ENCODE results near the gene KCNJ6. TPM values are rescaled to one million over a fixed set of nuclear protein-coding genes. Genes with fewer than 3 reads are reported as not detected.

Gene KCNJ6
- total RNA-seq, 1 experiment from 2014 or later = not detected

GRCh38 chr21:37915941-37916309, 332 bp downstream of the KCNJ6 start:
- Histone ChIP-seq H3K9me3 (ENCODE audit: control insufficient read depth in 1 of 2, insufficient read depth in 1 of 2, low read depth in 1 of 2, low read length in 2 of 2) (peaks cover 0 to 5% of the 10 kb centered on the region in 2 experiments; a peak in 1 of 4 replicates), H3K36me3 (ENCODE audit: control insufficient read depth in 1 of 2, insufficient read depth in 2 of 2, low read length in 2 of 2) (no peaks in the 10 kb centered on the region), H3K9ac (ENCODE audit: low read length) (no peak overlapping the region), H2AFZ (ENCODE audit: low read depth, low read length, poor library complexity, severe bottlenecking) (no peak overlapping the region), H3K4me2 (ENCODE audit: low read length) (no peak overlapping the region), H4K20me1 (ENCODE audit: insufficient read depth) (no peaks in the 10 kb centered on the region; the same call in 1 of the 2 replicates), H3K4me1 (ENCODE audit: control insufficient read depth in 1 of 2, insufficient read depth in 2 of 2, low read length in 2 of 2) (no peaks in the 10 kb centered on the region), H3K9me2 (ENCODE audit: insufficient read depth) (no peaks in the 10 kb centered on the region), H3K27ac (ENCODE audit: low read depth, low read length) (no peak overlapping the region), H3K27me3 (ENCODE audit: insufficient read depth, low read length) (no peaks in the 10 kb centered on the region), H3K79me2 (ENCODE audit: insufficient read depth, low read length) (no peaks in the 10 kb centered on the region), H3K4me3 (replicated peaks in 1 of 2; ENCODE audit: low read depth in 1 of 2, low read length in 2 of 2) (no peak overlapping the region)
- TF ChIP-seq CTCF (IDR thresholded peaks at IDR 0.05 in 2 of 3, conservative IDR thresholded peaks at IDR 0.05 in 1 of 3; ENCODE audit: borderline replicate concordance in 1 of 3, insufficient read depth in 1 of 3, low read depth in 2 of 3, low read length in 2 of 3) (no peak), EZH2phosphoT487 (IDR thresholded peaks at IDR 0.05; ENCODE audit: borderline replicate concordance) (no peak), CBX3 (IDR thresholded peaks at IDR 0.05; ENCODE audit: low read depth) (no peak), POLR2A (IDR thresholded peaks at IDR 0.05; ENCODE audit: borderline replicate concordance, extremely low read depth, insufficient read depth, insufficient read length) (no peak), SIN3A (IDR thresholded peaks at IDR 0.05; ENCODE audit: low read depth) (no peak), JUND (IDR thresholded peaks at IDR 0.05) (no peak), EGR1 (IDR thresholded peaks at IDR 0.05; ENCODE audit: low read depth) (no peak), CEBPB (IDR thresholded peaks at IDR 0.05; ENCODE audit: low read depth) (no peak), RAD21 (IDR thresholded peaks at IDR 0.05; ENCODE audit: low read depth) (no peak)
- ChIA-PET POLR2A (no interaction called here), RAD21 (ENCODE audit: low non-redundant PET in 1 of 2, low total read pairs in 2 of 2, uncharacterized antibody in 2 of 2, unreplicated experiment in 2 of 2) (no interaction called here), CTCF (no interaction called here)
- DNase-seq (ENCODE audit: low read depth, low spot score) = no peak
- no peak for ATAC-seq
- intact Hi-C loops (cut with micrococcal nuclease) = no loop called here
- no TSS peak for BruUV-seq (replicated peaks)

DNA sequence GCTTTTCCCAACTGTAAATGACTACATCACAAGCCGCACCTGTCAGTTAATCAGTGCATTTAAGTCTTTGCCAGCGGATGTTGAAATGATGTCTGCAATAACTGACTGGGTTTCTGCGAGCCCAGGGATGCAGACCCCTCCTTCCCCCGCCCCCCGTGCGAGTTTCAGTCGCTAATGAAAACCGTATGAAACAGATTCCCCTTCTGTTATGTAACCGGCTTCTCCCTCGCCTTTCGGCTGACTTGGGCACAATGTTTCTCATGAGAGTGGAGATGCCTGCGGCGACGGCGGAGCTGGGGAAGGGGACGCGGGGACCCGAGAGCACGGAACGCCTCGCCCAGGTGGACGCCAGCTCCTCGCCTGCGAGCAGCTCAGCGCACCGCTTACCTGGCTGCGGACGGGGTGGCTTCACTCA, 753 bp downstream of the KCNJ6 start:
- BruUV-seq (replicated peaks) = no TSS peak
- RAD21 ChIA-PET (ENCODE audit: low non-redundant PET in 1 of 2, low total read pairs in 2 of 2, uncharacterized antibody in 2 of 2, unreplicated experiment in 2 of 2) = no interaction called here
- Histone ChIP-seq H3K27me3 (ENCODE audit: insufficient read depth, low read length) (no peaks in the 10 kb centered on the region), H3K9me3 (ENCODE audit: control insufficient read depth in 1 of 2, insufficient read depth in 1 of 2, low read depth in 1 of 2, low read length in 2 of 2) (peaks cover 0 to 5% of the 10 kb centered on the region in 2 experiments; a peak in 1 of 4 replicates), H3K9ac (ENCODE audit: low read length) (no peak overlapping the region), H4K20me1 (ENCODE audit: insufficient read depth) (no peaks in the 10 kb centered on the region; the same call in 1 of the 2 replicates), H3K27ac (ENCODE audit: low read depth, low read length) (no peak overlapping the region), H3K36me3 (ENCODE audit: control insufficient read depth in 1 of 2, insufficient read depth in 2 of 2, low read length in 2 of 2) (no peaks in the 10 kb centered on the region), H3K4me2 (ENCODE audit: low read length) (no peak overlapping the region), H3K4me1 (ENCODE audit: control insufficient read depth in 1 of 2, insufficient read depth in 2 of 2, low read length in 2 of 2) (no peaks in the 10 kb centered on the region), H3K9me2 (ENCODE audit: insufficient read depth) (no peaks in the 10 kb centered on the region), H2AFZ (ENCODE audit: low read depth, low read length, poor library complexity, severe bottlenecking) (no peak overlapping the region), H3K4me3 (replicated peaks in 1 of 2; ENCODE audit: low read depth in 1 of 2, low read length in 2 of 2) (no peak overlapping the region), H3K79me2 (ENCODE audit: insufficient read depth, low read length) (no peaks in the 10 kb centered on the region)
- TF ChIP-seq JUND (IDR thresholded peaks at IDR 0.05) (no peak), ZNF274 (IDR thresholded peaks at IDR 0.05; ENCODE audit: low read depth, low read length) (no peak), EZH2 (IDR thresholded peaks at IDR 0.05) (no peak), POLR2A (IDR thresholded peaks at IDR 0.05; ENCODE audit: borderline replicate concordance, extremely low read depth, insufficient read depth, insufficient read length) (no peak), ZFX (IDR thresholded peaks at IDR 0.05) (no peak), EGR1 (IDR thresholded peaks at IDR 0.05; ENCODE audit: low read depth) (no peak), MAX (IDR thresholded peaks at IDR 0.05) (no peak)
- TF ChIP-seq, protein P1, sequence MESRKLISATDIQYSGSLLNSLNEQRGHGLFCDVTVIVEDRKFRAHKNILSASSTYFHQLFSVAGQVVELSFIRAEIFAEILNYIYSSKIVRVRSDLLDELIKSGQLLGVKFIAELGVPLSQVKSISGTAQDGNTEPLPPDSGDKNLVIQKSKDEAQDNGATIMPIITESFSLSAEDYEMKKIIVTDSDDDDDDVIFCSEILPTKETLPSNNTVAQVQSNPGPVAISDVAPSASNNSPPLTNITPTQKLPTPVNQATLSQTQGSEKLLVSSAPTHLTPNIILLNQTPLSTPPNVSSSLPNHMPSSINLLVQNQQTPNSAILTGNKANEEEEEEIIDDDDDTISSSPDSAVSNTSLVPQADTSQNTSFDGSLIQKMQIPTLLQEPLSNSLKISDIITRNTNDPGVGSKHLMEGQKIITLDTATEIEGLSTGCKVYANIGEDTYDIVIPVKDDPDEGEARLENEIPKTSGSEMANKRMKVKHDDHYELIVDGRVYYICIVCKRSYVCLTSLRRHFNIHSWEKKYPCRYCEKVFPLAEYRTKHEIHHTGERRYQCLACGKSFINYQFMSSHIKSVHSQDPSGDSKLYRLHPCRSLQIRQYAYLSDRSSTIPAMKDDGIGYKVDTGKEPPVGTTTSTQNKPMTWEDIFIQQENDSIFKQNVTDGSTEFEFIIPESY (IDR thresholded peaks at IDR 0.05; ENCODE audit: extremely low read depth, insufficient replicate concordance, low read length) = no peak
- intact Hi-C loops (cut with micrococcal nuclease) = no loop called here
- DNase-seq (ENCODE audit: low read depth, low spot score) (no peak), ATAC-seq (no peak)
- CTCF ChIA-PET = no interaction called here
- POLR2A ChIA-PET = no interaction called here

All from HCT116 (cell line).